PFSK-1 (cell line): ENCODE results near the gene TPSG1.

ENCODE experiments used
- FOXP2 ChIP-seq: optimal IDR thresholded peaks from 2 replicates; pipeline ENCODE3; 2011; ENCODE audit warnings: borderline replicate concordance, control low read depth, inconsistent platforms; ENCODE audit not compliant: insufficient read depth; ENCODE audit errors: extremely low read length, extremely low read depth
- POLR2AphosphoS5 ChIP-seq: IDR thresholded peaks from 2 replicates; pipeline ENCODE4 v1.6.1; 2012; ENCODE audit warnings: low read depth, mild to moderate bottlenecking, control low read depth, low read length, moderate library complexity

GRCh38 chr16:1199347-1200013 lies 25.6 kb downstream of the TPSG1 start:
- no peak for TF ChIP-seq POLR2AphosphoS5
- no peak for TF ChIP-seq FOXP2
